GM18520 (cell line): ENCODE results near the gene TIFAB.

Source experiments
- ATAC-seq: cut with Tn5 transposase; IDR thresholded peaks from one replicate; pipeline ENCODE4 v1.9.1; 2021; ENCODE audit not compliant: unreplicated experiment

The TIFAB gene

DNA sequence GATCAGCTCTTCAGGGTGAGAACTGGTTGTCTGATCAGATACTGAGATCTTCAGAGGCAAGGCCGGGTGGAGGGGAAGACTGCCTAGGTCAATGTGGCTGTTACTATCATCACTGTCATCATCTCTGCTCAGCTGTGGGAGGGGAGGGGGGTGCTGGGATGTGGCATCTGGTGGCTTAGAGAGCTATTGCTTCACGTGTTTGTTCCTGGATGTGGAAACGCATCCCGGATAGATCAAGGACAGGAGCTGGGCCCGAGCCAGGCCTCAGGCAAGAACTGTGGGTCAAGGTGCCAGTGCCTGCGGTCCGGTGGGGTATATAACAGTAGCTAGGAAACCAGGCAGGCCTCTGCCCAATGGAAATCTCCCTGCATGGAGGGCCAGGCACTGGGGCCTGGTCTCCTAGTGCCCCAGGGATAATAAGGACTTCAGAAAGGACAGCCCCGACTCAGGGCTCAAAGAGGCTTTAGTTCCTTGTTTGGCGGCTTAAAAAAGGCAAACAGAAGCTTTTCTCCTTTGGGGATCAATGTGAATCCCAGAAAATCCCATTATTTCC, 30.3 kb upstream of the TIFAB start:
- no peak for ATAC-seq

- no peak for ATAC-seq
These were observed 29.8 kb upstream of the TIFAB start for GRCh38 chr5:135481909-135482311.

DNA sequence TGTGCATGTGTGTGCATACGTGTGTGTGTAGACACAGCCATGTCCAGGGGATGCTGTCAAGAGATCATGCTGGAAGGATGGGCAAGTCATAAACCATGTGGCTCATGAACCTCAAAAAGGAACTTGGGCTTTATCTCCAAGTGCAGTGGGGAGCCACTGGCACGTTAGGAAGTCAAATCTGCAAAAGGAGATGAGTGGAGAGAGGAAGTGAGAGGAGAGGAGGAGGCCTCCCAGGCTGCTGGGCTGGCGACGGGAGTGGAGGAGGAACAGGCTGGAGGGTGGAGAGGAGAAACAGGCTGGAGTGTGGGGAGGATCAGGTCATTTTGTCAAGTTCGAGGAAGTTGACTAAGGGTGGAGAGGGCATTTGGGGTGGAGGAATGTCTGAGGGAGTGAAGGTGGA, 29.2 kb upstream of the TIFAB start:
- ATAC-seq: no peak

- ATAC-seq: no peak
These were observed 28.4 kb upstream of the TIFAB start for GRCh38 chr5:135480511-135480910.

GRCh38 chr5:135478938-135479337, 26.8 kb upstream of the TIFAB start:
- ATAC-seq: no peak

GRCh38 chr5:135477613-135478066, 25.5 kb upstream of the TIFAB start:
- ATAC-seq: no peak

- no peak for ATAC-seq
These were observed 24.7 kb upstream of the TIFAB start for GRCh38 chr5:135476615-135477581.

DNA sequence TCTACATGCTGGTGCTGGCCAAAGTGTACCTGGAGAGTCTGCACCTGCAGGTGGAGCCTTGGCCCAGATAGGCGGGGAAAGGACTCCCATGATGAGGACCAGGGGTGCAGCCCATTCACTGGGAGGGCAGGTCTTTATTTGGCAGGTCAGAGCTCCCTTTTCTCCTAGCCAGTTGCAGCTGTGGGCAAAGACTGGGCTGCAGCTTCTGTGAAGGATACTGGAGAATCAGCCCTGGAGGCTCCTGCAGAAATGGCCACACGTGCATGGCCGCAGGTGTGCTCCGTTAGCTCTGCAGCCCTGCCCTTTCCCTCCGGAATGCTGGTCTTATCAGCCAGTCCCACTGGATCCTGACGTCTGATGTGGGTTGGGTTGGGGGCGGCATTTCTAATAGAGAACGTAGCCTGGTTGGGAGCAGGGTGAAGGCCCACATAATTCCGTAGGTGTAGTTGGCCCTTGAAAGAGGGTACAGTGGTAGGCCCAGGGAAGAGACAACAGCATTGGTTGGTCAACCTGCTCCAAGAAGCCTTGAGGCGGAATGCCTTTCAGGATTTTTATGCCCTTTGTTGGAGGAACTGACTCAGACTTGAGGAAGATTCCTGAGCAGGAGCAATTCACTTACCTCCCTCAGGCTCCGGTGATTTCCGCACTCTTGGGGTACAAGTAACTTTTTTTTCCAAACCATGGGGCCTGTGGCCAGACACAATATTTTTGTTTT, 22.0 kb upstream of the TIFAB start:
- ATAC-seq: no peak

GRCh38 chr5:135472141-135472540, 20.0 kb upstream of the TIFAB start:
- ATAC-seq: no peak

DNA sequence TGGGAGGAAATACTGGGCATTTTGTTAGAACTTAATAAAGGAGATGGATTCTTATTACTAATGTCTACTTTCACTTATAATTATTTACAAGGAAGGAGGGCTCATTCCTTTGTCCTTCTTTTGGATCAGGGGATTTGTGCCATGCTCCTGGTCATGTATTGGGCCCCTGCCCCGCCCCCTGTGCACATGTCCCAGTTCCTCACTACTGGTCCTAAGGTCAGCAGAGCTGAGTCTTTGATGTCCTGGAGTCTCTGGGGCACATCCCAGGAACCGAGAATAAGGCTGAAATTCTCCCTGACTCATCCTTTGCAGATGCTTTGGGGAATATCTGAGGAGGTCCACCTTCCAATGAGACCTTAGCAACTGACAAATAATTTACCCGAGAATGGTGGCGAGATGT, 19.6 kb upstream of the TIFAB start:
- ATAC-seq: no peak

DNA sequence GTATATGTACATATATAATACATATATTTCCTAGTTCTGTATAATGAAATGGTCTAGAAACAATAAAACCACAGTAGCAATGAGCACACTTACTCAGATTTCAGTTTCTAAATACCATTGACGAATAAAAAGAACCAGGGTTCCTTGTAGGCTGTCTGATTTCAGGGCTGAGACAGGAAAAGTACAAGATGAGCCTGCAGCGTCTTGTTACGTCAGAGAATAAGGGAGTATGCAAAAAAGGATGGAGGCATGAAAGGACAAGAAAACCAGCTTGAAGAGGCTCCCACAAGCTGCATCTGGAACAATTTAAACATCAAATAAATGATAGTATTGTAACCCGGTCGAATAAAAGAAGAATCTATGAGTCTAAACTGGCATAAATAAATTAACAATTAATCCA, 17.8 kb upstream of the TIFAB start:
- ATAC-seq: no peak

DNA sequence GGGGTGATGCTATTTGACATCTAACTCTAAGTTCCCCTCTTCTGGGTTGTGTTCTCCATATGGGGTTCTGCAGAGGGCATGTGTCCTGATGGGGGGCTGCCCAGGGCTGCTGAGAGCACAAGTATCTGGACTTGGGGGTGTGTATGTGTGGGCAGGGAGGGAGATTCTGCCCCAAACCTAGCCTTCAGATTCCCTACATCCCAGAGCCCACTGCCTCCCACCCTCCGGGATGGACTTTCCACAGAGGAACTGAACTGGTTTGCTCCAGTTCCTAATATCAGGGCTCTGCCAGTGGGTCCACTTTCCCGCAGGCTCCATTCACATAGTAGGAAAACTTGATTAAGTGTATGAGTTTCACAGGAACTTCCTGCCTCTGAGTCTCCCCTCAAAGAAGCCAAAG, 16.4 kb upstream of the TIFAB start:
- ATAC-seq: no peak

GRCh38 chr5:135467871-135468485, 15.8 kb upstream of the TIFAB start:
- no peak for ATAC-seq

- ATAC-seq: no peak
These were observed 15.0 kb upstream of the TIFAB start for GRCh38 chr5:135467051-135467625.

- ATAC-seq: no peak
These were observed 14.3 kb upstream of the TIFAB start for GRCh38 chr5:135466178-135467050.

DNA sequence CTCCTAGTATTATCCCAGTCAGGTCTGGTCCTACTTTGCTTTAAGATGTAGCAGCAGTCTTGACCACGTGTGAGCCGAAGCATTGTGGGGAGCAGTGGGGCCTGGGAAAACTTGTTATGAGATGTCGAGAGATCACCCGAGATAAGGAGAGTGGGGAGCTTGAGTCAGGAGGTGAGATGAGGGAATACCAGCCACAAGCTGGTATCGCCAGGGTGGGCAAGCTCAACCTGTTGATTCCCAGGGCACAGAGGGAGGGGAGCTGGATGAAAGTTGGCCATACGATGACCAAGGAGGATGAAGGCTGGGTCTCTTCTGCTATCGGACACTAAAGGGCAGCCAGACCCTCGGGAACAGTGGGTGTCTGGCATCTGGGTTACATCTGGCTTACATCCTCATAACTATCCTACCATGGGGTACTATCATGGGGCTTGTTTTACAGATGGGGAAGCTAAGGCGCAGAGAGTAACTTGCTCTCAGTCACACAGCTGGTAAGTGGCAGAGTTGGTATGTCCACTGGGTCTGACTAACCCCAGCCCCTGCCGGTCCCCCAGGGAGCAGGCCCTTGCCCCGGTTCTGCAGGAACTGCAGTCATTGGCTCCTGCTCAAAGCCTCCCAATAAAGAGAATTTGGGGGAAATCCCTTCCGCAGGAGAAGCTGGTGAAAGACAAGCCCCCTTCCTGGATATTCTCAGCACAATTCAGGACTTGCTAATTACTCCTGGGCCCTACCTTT, 13.4 kb upstream of the TIFAB start:
- no peak for ATAC-seq

GRCh38 chr5:135462304-135462703, 10.2 kb upstream of the TIFAB start:
- ATAC-seq: no peak

DNA sequence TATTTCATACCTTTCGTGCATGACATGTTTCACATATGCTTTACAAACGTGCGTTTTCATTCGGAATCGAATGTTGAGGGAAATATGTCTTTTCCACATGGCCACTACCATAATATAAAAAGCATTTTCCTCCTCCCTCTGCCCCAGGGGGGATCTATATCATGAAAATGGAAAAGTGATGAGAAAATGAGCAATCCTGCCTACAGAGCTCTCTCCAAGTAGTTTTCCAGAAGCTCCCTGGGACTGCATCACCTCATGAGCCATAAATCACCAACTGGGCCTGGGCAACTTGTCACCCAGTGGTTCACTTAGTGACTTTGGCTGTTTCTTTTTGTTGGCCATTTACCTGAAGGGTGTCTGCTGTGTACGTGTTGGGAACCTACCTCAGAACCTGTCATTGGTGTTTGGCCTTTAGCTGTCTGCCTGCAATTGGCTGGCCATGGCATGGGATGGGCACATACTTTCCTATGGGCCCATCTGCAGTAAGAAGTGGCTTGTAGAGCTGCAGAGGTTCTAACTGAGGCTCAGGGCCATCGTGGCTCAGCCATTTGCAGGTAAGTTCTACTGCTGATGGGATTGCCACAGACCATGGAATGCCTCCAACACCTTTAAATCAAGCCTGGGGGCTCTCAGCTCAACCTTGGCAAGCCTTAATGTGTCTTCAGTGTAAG, 9.5 kb upstream of the TIFAB start:
- no peak for ATAC-seq
